Activated CD4-positive, alpha-beta T cell treated with anti-CD3 and anti-CD28 coated beads for 4 hours (primary cell): ENCODE data around the gene RTP1.

Source experiments
- DNase-seq, 2 donors: peaks; one replicate each; pipeline ENCODE4 v3.0.0-alpha.2; 2020

The RTP1 gene

DNA sequence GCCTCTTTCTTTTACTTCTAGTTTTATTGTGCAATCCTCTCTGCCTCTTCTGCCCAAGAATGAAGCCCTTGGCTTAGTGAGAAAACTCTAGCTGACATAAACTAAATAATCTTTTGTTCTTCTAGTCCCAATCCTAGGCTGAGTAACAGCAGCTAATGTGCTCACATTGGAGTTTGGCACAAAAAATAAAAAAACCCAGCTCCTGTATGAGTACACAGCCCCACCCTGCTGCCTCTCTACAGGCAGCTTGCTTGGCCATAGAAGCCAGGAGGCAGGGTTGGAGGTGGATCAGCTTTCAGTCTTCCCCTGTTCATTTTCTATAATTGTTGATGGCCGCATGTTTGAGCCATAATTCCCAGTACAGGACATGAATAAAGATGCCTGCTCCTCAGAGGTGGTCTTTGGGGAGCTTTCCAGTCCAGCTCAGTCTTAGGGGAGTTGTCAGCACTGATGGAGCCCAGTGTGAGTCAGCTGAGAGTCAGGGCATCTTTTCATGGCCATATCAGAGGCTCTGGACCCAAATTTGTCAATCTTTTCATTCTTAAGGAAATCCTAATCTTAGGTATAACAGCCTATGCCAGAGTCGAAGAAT is 46.7 kb downstream of the RTP1 start:
- DNase-seq: no peak

DNA sequence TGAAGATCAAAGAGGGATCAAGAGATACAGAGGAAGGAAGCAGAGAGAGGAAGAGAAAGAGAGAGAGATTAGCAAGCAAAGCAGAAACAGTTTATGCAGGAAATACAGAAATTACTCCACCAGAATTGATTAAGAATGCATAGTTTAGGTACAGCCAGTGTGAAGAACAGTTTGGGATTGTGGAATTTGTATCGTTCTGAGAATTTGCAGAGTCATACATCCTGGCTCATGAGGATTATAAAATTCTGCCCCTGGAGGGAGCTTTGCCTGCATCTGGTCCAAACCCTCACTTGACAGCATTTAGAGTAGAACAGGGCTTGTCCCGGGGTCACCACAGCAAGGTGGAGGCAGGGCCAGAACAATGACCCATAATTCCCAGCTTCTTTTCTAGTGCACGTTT is 50.1 kb downstream of the RTP1 start:
- no peak for DNase-seq
